Stomach (tissue), 4 donors: ENCODE measurements around the gene DSEL.

Source experiments
- EP300 ChIP-seq: sonication (generic); formaldehyde crosslinking; IDR thresholded peaks from one replicate; pipeline ENCODE4 v1.6.1; 2017; ENCODE audit warnings: antibody characterized with exemption
- POLR2A ChIP-seq, 4 donors: fragments of 450-650 bp; IDR thresholded peaks; one replicate each; pipeline ENCODE4 v1.6.1; 2016; ENCODE audit warnings: antibody characterized with exemption in 4 of 4, control low read depth in 2 of 4, mild to moderate bottlenecking in 1 of 4, moderate library complexity in 1 of 4
- TF ChIP-seq, protein P1 (sequence below), 7 experiments: fragments of 450-650 bp in 4 of 7; fragments of 200-600 bp in 3 of 7; sonication (generic) in 3 of 7; IDR thresholded peaks; one replicate each; pipeline ENCODE4 v1.5.1; 2016 to 2019; ENCODE audit warnings: antibody characterized with exemption in 7 of 7, control low read depth in 2 of 7, mild to moderate bottlenecking in 1 of 7

DNA sequence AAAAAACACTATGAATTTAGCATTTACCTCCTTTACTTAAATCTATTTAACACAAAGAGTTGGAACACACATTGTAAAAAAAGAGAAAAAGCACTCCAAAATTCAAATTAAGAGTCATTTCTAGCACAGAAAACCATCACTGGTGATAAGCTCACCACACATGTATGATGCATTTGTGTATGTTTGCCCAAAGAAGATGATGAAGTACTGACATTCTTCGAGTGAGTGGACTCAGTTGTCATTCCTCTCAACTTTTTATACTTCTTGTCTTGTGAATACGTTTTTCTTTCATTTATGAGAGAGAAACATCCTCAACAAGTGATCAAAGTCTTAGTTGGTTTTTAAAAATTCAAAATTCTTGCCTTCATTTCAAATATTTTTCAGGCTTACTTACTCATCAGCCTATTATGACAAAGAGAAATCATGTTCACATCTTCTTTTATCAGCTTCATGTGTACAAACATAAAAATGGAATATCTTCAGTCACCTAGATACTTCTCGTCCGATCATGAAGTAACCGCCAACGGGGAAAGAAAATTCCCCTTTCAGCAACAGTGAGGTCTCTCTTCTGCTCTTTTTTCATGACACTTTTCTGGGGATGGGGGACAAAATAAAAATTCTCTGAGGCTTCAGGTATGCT lies 1.5 kb downstream of the DSEL start:
- TF ChIP-seq, protein P1, sequence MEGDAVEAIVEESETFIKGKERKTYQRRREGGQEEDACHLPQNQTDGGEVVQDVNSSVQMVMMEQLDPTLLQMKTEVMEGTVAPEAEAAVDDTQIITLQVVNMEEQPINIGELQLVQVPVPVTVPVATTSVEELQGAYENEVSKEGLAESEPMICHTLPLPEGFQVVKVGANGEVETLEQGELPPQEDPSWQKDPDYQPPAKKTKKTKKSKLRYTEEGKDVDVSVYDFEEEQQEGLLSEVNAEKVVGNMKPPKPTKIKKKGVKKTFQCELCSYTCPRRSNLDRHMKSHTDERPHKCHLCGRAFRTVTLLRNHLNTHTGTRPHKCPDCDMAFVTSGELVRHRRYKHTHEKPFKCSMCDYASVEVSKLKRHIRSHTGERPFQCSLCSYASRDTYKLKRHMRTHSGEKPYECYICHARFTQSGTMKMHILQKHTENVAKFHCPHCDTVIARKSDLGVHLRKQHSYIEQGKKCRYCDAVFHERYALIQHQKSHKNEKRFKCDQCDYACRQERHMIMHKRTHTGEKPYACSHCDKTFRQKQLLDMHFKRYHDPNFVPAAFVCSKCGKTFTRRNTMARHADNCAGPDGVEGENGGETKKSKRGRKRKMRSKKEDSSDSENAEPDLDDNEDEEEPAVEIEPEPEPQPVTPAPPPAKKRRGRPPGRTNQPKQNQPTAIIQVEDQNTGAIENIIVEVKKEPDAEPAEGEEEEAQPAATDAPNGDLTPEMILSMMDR (IDR thresholded peaks at IDR 0.05): no peak
- TF ChIP-seq POLR2A (IDR thresholded peaks at IDR 0.05) (no peak), EP300 (no peak)
